OCI-LY7 (cell line): ENCODE data around the gene ABCC3. TPM values are rescaled to one million over a fixed set of nuclear protein-coding genes. Genes with fewer than 3 reads are reported as not detected.

Experiments used
- BruUV-seq: library from RNA; stranded (reverse); fragments of 400-500 nt; replicated peaks from 2 replicates; lab custom pipeline; 2021; lab: Mats Ljungman, UMichigan
- CTCF ChIA-PET: fragments of 300-600 bp; sonication (Branson Sonifier 250); formaldehyde crosslinking; loops from one replicate; lab custom pipeline; 2022; ENCODE audit warnings: antibody characterized with exemption; ENCODE audit not compliant: unreplicated experiment; lab: Charles Lee
- POLR2A ChIA-PET: fragments of 300-600 bp; sonication (Branson Sonifier 250); formaldehyde crosslinking; loops from one replicate; lab custom pipeline; 2022; ENCODE audit warnings: antibody characterized with exemption; lab: Charles Lee
- DNase-seq: peaks from one replicate; pipeline ENCODE4 v3.0.0-alpha.2; 2015; ENCODE audit warnings: low spot score
- H2AFZ ChIP-seq: fragments of 200-600 bp; sonication (generic), shearing (Covaris generic); 2 replicates; pipeline ENCODE4 v1.6.1; 2014; ENCODE audit warnings: mild to moderate bottlenecking, antibody characterized with exemption, low read length, moderate library complexity
- H3K27ac ChIP-seq: fragments of 200-600 bp; sonication (generic); 2 replicates; pipeline ENCODE4 v1.5.1; 2014; ENCODE audit warnings: mixed run types, low read depth, mild to moderate bottlenecking, moderate library complexity, low read length, inconsistent platforms; ENCODE audit not compliant: poor library complexity, severe bottlenecking
- H3K36me3 ChIP-seq: fragments of 200-600 bp; sonication (generic); 2 replicates; pipeline ENCODE4 v1.6.1; 2014; ENCODE audit warnings: mild to moderate bottlenecking, antibody characterized with exemption, low read length, moderate library complexity, mixed read lengths; ENCODE audit not compliant: insufficient read depth
- H3K4me1 ChIP-seq: fragments of 200-600 bp; sonication (generic); 2 replicates; pipeline ENCODE4 v1.5.1; 2014; ENCODE audit warnings: mild to moderate bottlenecking, low read length; ENCODE audit not compliant: insufficient read depth, poor library complexity, severe bottlenecking
- H3K4me2 ChIP-seq: fragments of 200-600 bp; sonication (generic); 2 replicates; pipeline ENCODE4 v1.6.1; 2014; ENCODE audit warnings: mild to moderate bottlenecking, low read length
- H3K4me3 ChIP-seq: fragments of 200-600 bp; sonication (generic); 2 replicates; pipeline ENCODE4 v1.5.1; 2014; ENCODE audit warnings: mild to moderate bottlenecking, low read depth, low read length; ENCODE audit not compliant: poor library complexity, severe bottlenecking
- H3K79me2 ChIP-seq: fragments of 200-600 bp; sonication (generic); 2 replicates; pipeline ENCODE4 v1.6.1; 2016; ENCODE audit warnings: low read depth, mild to moderate bottlenecking, low read length, moderate library complexity, mixed read lengths; ENCODE audit not compliant: insufficient read depth
- H3K9me2 ChIP-seq: fragments of 200-600 bp; sonication (generic); 2 replicates; pipeline ENCODE4 v1.6.1; 2016; ENCODE audit warnings: mild to moderate bottlenecking, low read length, mixed read lengths; ENCODE audit not compliant: insufficient read depth
- H3K9me3 ChIP-seq: fragments of 200-600 bp; sonication (generic); 2 replicates; pipeline ENCODE4 v1.6.1; 2014; ENCODE audit warnings: mild to moderate bottlenecking, mixed run types, low read length, mixed read lengths
- H4K20me1 ChIP-seq: fragments of 200-600 bp; sonication (generic); 2 replicates; pipeline ENCODE4 v1.6.1; 2014; ENCODE audit warnings: mild to moderate bottlenecking, antibody characterized with exemption, low read length, moderate library complexity, mixed read lengths; ENCODE audit not compliant: insufficient read depth
- CTCF ChIP-seq: fragments of 200-600 bp; sonication (generic); conservative IDR thresholded peaks from 2 replicates; pipeline ENCODE4 v1.5.1; 2014; ENCODE audit warnings: mild to moderate bottlenecking, antibody characterized with exemption, low read length, moderate library complexity, mixed read lengths
- EZH2phosphoT487 ChIP-seq: fragments of 200-600 bp; sonication (generic); IDR thresholded peaks from 2 replicates; pipeline ENCODE4 v1.6.1; 2018; ENCODE audit warnings: low read depth, borderline replicate concordance, mild to moderate bottlenecking, mixed run types, antibody characterized with exemption, low read length, moderate library complexity, mixed read lengths
- intact Hi-C: fragments of 100-400 bp; cut with micrococcal nuclease; formaldehyde crosslinking; loops from one replicate; pipeline ENCODE4 v1.10.0; 2022; ENCODE audit not compliant: unreplicated experiment
- total RNA-seq, 2 experiments: library from RNA; depleted of rRNA in 1 of 2; stranded (reverse); fragments of >200 nt in 1 of 2; shearing (Covaris generic) in 1 of 2; gene quantifications; 2 replicates each; pipeline ENCODE4 v1.2.3, GENCODE V29; 2014 to 2022

The ABCC3 gene
- total RNA-seq, 2 experiments from 2014 or later, result not detected

GRCh38 chr17:50681263-50682200, 46.9 kb downstream of the ABCC3 start:
- DNase-seq, result no peak
- ChIA-PET POLR2A (no interaction called here), CTCF (no interaction called here)
- H3K9me2 ChIP-seq, result no peaks in the 10 kb centered on the region
- no peaks in the 10 kb centered on the region for H3K79me2 ChIP-seq
- TF ChIP-seq CTCF, result 0 out of 2 replicates have a peak, but pooled peaks have one; percentile 16
- no peak for TF ChIP-seq EZH2phosphoT487
- no TSS peak for BruUV-seq
- intact Hi-C loops, result no loop called here
- H3K4me3 ChIP-seq, result no peak overlapping the region
- no peaks in the 10 kb centered on the region for H3K4me1 ChIP-seq
- no peak overlapping the region for H2AFZ ChIP-seq
- no peaks in the 10 kb centered on the region for H4K20me1 ChIP-seq
- H3K36me3 ChIP-seq, result no peaks in the 10 kb centered on the region
- no peak overlapping the region for H3K4me2 ChIP-seq
- no peak overlapping the region for H3K27ac ChIP-seq
- H3K9me3 ChIP-seq, result no peaks in the 10 kb centered on the region

- intact Hi-C loops, result no loop called here
- CTCF ChIA-PET, result no interaction called here
- POLR2A ChIA-PET, result interaction anchor here (1.1 kb wide), 1 partner anchor 162 kb away, joined by 3 read pairs; no protein-coding TSS in a partner anchor
Observed at GRCh38 chr17:50682441-50682840, 47.8 kb downstream of the ABCC3 start.

More at GRCh38 chr17:50682441-50682840, 47.8 kb downstream of the ABCC3 start:
- no peaks in the 10 kb centered on the region for H3K36me3 ChIP-seq
- no peak overlapping the region for H3K4me2 ChIP-seq
- BruUV-seq, result no TSS peak
- no peaks in the 10 kb centered on the region for H3K9me2 ChIP-seq
- no peak for TF ChIP-seq EZH2phosphoT487
- TF ChIP-seq CTCF, result no peak
- no peaks in the 10 kb centered on the region for H3K4me1 ChIP-seq
- no peak overlapping the region for H3K27ac ChIP-seq
- H2AFZ ChIP-seq, result no peak overlapping the region
- no peaks in the 10 kb centered on the region for H3K79me2 ChIP-seq
- H3K4me3 ChIP-seq, result no peak overlapping the region
- no peaks in the 10 kb centered on the region for H4K20me1 ChIP-seq
- no peaks in the 10 kb centered on the region for H3K9me3 ChIP-seq
- no peak for DNase-seq
